AG09309 (cell line): ENCODE data around the gene DSG4.

Experiments used
- DNase-seq: peaks from one replicate; pipeline ENCODE4 v3.0.0-alpha.2; 2010; ENCODE audit warnings: low read depth
- H3K4me3 ChIP-seq: 2 replicates; pipeline ENCODE4 v1.5.1; 2011; ENCODE audit warnings: mild to moderate bottlenecking, low read depth, low read length, moderate library complexity; ENCODE audit not compliant: control insufficient read depth
- TF ChIP-seq, protein P1 (sequence below): IDR thresholded peaks from 2 replicates; pipeline ENCODE4 v1.5.1; 2011; ENCODE audit warnings: mild to moderate bottlenecking, low read depth, low read length, inconsistent platforms; ENCODE audit not compliant: insufficient read depth, control insufficient read depth; ENCODE audit errors: missing control alignments

DSG4 gene

DNA sequence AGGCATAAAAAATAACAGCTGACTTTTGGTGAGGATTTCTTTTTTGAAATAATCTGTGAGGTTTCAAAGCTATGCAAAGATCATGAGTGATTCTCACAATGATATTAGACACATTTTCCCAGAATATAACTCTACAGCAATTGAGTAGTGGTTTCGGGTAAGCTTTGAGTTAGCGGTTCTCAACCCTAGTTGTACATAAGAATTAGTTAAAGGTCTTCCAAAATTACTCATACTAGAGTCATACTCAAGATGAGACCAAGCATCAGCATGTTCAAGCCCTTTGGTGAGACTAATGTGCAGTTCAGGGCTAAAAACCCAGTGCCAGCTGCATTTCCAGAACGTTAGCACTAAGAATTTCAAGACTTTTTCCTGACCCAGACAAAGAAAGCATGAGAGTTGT is 31.1 kb downstream of the DSG4 start:
- TF ChIP-seq, protein P1, sequence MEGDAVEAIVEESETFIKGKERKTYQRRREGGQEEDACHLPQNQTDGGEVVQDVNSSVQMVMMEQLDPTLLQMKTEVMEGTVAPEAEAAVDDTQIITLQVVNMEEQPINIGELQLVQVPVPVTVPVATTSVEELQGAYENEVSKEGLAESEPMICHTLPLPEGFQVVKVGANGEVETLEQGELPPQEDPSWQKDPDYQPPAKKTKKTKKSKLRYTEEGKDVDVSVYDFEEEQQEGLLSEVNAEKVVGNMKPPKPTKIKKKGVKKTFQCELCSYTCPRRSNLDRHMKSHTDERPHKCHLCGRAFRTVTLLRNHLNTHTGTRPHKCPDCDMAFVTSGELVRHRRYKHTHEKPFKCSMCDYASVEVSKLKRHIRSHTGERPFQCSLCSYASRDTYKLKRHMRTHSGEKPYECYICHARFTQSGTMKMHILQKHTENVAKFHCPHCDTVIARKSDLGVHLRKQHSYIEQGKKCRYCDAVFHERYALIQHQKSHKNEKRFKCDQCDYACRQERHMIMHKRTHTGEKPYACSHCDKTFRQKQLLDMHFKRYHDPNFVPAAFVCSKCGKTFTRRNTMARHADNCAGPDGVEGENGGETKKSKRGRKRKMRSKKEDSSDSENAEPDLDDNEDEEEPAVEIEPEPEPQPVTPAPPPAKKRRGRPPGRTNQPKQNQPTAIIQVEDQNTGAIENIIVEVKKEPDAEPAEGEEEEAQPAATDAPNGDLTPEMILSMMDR = no peak
- H3K4me3 ChIP-seq = no peak overlapping the region
- DNase-seq = no peak

DNA sequence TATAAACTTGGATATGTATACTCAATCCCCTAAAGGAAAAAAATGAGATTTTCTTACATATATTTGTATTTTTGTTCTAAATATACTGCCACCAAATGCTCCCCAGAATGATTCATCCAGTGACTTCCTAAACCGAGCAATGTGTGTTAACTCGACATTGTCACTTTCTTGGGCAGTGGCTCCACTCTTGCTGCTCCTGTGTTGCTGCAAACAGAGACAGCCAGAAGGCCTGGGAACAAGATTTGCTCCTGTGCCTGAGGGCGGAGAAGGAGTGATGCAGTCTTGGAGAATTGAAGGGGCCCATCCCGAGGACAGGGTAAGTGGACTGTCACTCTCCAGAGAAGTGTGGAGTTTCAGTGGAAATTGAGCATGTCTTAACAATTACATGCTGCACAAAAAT is 32.7 kb downstream of the DSG4 start:
- no peak overlapping the region for H3K4me3 ChIP-seq
- TF ChIP-seq, protein P1 = no peak
- DNase-seq = no peak

DNA sequence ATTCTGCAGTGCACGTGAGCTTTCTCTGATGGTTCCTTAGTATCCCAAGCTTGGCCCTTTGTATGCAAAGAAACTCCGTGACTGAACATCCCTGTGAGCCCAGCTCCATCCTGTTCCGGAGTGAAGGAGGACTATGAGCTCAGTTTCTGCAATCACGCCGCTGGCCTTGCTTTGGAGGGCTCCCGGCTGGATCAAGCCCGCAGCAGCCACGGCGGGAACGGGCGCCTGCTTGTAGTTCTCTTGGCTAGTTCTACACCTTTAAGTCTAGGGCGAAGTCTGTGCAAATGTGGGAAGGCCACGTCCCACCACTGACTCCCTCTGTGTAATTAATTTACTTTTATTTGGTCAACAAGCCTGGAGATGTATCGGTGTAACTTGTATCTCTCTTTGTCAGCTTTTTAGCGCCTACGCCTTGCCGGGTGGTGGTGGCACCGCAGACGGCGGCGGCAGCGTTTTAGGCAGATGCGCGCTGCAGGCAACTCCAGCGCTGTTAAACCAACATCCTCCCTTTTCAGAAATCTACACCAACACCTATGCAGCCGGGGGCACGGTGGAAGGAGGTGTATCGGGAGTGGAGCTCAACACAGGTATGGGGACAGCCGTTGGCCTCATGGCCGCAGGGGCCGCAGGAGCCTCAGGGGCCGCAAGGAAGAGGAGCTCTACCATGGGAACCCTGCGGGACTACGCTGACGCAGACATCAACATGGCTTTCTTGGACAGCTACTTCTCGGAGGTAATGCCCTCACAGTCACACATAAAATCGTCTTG is 34.3 kb downstream of the DSG4 start:
- DNase-seq = no peak
- TF ChIP-seq, protein P1 = no peak
- no peak overlapping the region for H3K4me3 ChIP-seq

DNA sequence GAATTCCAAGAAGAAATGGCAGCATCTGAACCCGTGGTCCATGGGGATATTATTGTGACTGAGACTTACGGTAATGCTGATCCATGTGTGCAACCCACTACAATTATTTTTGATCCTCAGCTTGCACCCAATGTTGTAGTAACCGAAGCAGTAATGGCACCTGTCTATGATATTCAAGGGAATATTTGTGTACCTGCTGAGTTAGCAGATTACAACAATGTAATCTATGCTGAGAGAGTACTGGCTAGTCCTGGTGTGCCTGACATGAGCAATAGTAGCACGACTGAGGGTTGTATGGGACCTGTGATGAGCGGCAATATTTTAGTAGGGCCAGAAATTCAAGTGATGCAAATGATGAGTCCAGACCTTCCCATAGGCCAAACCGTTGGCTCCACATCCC is 36.6 kb downstream of the DSG4 start:
- TF ChIP-seq, protein P1 = no peak
- no peak for DNase-seq
- no peak overlapping the region for H3K4me3 ChIP-seq

DNA sequence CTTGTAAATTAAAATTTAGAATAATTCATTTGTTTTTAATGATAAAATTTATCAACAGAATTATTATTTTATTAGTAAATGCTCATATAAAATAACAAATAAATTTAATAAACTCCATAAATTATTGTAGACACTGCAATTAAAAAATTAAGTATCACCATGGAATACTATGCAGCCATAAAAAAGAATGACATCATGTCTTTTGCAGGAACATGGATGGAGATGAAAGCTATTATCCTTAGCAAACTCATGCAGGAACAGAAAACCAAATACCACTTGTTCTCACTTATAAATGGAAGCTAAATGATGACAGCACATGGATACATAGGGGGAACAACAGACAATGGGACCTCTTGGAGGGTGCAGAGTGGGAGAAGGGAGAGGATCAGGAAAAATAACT is 41.3 kb downstream of the DSG4 start:
- TF ChIP-seq, protein P1 = no peak
- DNase-seq = no peak

DNA sequence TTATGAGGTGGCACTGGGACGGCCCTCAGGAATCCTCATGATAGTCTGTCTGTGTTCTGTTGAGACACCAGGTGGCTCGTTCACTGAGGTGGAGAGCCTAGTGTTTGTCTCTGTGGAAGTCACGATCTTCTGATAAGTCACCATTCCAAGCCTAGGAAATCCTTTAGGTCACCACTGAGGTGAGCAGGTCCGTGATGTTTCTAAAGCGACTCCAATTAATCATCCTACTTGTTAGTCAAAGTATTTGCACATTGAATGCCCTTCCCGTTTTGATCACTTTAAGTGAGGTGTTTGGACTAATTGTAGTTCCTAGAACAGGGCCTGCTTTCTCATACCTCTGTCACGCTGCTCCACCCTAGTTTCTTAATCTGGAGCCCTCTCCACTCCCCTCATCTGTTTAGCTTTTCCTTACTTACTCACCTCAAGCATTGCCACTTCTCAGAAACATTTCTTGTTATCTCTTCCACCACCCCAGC is 42.9 kb downstream of the DSG4 start:
- no peak overlapping the region for H3K4me3 ChIP-seq
- DNase-seq = no peak
- TF ChIP-seq, protein P1 = no peak

More for the DNA sequence above, 41.3 kb downstream of the DSG4 start:
- no peak overlapping the region for H3K4me3 ChIP-seq
